ENCODE measurements around the gene MED13L.

MED13L gene

DNA sequence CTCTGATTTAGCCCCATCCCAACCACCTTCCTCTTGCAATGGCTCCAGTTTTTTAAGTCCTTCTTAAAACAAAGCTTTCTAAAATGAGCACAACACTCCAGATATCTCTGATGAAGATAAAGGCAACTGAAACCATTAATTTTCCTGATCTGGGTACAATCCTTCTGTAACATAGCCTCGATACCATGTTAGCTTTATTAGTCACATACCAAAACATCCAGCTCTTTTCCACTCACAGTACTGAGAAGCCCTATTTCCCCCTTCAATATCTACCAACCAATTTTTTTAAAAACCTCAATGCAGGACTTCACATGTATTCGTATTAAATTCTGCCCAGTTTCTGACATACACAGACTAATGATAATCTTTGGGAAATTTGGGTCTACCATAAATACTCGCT lies 105.9 kb downstream of the MED13L start:
- no peak overlapping the region for H3K27ac ChIP-seq
- no peak for TF ChIP-seq ZFX (IDR thresholded peaks at IDR 0.05; ENCODE audit: borderline replicate concordance)
- TF ChIP-seq, protein P1, sequence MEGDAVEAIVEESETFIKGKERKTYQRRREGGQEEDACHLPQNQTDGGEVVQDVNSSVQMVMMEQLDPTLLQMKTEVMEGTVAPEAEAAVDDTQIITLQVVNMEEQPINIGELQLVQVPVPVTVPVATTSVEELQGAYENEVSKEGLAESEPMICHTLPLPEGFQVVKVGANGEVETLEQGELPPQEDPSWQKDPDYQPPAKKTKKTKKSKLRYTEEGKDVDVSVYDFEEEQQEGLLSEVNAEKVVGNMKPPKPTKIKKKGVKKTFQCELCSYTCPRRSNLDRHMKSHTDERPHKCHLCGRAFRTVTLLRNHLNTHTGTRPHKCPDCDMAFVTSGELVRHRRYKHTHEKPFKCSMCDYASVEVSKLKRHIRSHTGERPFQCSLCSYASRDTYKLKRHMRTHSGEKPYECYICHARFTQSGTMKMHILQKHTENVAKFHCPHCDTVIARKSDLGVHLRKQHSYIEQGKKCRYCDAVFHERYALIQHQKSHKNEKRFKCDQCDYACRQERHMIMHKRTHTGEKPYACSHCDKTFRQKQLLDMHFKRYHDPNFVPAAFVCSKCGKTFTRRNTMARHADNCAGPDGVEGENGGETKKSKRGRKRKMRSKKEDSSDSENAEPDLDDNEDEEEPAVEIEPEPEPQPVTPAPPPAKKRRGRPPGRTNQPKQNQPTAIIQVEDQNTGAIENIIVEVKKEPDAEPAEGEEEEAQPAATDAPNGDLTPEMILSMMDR (IDR thresholded peaks at IDR 0.05), result no peak

DNA sequence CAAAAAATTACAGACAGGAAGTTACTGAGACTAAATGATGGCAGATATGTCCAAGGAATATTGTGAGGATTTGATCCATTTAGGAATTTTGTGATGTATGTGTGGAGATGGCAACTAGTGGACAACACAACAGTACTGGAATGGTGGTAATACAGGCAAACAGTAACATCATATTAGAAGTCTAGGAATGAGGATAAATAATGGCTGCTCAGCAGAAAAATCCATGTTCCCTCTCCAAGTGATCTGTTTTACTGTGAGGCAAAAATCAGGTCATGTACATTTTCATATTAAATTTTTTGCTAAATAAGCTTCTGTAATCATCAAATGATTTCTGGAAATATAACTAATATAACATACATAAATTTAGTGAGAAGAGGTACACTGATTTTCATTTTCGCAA lies 108.4 kb downstream of the MED13L start:
- TF ChIP-seq, protein P1 (IDR thresholded peaks at IDR 0.05), result no peak
- no peak for TF ChIP-seq ZFX (IDR thresholded peaks at IDR 0.05; ENCODE audit: borderline replicate concordance)
- H3K27ac ChIP-seq, result no peak overlapping the region

DNA sequence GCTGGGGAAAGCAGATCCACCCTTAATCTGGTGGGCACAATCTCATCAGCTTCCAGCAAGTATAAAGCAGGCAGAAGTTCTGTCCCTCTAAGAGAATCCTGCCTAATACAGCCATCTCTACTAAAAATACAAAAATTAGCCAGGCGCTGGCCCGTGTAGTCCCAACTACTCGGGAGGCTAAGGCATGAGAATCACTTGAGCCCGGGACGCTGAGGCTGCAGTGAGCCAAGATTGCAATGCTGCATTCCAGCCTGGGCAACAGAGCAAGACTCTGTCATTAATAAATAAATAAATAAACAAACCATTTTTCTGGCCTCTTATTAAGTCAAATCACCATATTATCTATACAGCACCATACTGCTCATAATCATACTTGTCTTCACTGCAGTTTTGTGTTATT lies 111.2 kb downstream of the MED13L start:
- TF ChIP-seq, protein P1 (IDR thresholded peaks at IDR 0.05), result no peak
- no peak for TF ChIP-seq ZFX (IDR thresholded peaks at IDR 0.05; ENCODE audit: borderline replicate concordance)
- no peak overlapping the region for H3K27ac ChIP-seq

DNA sequence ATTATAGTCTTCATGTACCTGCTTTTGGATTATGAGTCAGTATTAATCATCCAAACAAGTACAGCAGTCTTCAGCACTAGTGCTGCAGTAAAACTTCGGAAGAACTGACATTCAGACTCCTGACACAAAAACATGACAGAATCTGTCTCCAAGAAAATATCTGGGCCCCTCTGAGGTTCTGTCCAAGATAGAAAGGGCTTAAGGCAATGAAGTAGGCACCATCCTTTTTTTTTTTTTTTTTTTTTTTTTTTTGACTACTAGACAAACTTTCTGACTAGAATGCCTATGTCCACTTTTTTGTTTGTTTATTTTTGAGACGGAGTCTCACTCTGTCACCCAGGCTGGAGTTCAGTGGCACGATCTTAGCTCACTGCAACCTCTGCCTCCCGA lies 112.5 kb downstream of the MED13L start:
- H3K27ac ChIP-seq, result no peak overlapping the region
- no peak for TF ChIP-seq ZFX (IDR thresholded peaks at IDR 0.05; ENCODE audit: borderline replicate concordance)
- TF ChIP-seq, protein P1 (IDR thresholded peaks at IDR 0.05), result no peak

DNA sequence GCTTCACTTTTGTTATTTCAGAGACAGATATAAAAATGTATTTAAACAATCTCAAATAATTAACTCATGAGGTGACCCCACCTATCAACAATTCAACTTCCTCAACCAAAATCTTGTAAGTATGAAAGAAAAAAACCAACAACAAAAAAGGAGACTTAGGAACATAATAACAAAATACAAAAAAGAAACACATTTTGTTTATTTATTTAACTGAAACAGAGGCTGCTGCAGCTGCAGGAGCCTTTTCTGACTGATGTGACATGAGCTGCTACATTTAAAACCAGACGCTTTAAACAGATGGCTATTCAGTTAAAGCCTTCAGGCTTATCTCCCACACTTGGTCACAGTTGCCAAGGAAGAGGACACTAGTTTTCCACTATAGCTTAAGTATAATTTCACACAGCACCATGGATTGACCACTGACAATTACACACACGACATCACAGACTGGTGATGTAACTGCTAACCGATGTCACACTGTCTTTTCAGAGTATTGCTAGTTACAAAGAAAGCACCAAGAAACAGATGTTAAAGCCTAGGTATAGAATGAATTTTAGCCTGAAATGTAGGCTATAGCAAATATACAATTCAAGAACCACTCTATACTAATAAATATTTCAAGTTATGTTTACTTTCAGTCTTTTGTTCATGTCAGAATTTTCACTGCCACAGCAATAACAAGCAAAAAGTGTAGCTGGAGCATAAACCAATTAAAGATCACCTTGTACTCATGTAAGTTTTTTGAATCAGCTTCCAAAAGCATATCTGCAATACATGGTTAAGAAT lies 113.0 kb downstream of the MED13L start:
- TF ChIP-seq, protein P1 (IDR thresholded peaks at IDR 0.05), result no peak
- TF ChIP-seq ZFX (IDR thresholded peaks at IDR 0.05; ENCODE audit: borderline replicate concordance), result no peak
- no peak overlapping the region for H3K27ac ChIP-seq

DNA sequence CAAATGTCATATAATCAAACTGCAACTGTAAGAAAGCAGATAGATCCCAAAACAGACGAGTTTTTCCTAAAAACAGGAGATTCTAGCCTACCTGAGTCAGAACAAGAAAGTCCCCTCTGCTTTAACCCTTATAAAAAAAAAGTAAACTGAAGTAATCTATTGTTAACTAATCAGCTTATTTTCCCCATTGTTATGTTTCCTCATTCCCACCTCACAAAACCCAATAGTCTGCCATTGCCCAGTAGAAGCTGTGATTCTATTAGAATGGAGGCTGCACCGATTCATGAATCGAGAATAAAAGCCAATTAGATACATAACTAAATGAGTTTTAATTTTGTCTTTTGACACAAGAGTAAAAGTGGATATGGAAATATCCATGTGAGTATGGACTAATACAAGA lies 115.4 kb downstream of the MED13L start:
- no peak for TF ChIP-seq ZFX (IDR thresholded peaks at IDR 0.05; ENCODE audit: borderline replicate concordance)
- TF ChIP-seq, protein P1 (IDR thresholded peaks at IDR 0.05), result no peak
- H3K27ac ChIP-seq, result no peak overlapping the region

DNA sequence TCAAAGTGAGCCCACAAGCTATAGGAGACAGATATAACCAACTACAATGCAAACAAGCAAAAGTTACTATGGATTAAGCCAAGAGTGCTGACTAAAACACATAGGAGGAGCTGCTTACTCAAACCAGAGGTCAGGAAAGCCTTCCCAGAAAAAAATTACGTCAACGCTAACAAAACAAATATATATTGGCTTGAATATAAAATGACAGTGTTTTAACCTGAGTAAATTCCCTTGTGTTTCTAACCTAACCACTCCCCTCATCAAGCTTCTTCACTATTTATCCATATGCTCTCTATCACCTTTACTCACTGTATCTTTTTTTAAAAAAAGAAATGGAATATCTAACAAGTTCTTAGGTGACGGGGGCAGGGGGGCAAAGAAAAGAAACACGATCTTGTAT lies 115.9 kb downstream of the MED13L start:
- no peak overlapping the region for H3K27ac ChIP-seq
- TF ChIP-seq, protein P1 (IDR thresholded peaks at IDR 0.05), result no peak
- no peak for TF ChIP-seq ZFX (IDR thresholded peaks at IDR 0.05; ENCODE audit: borderline replicate concordance)

All from 22Rv1 (cell line).